ENCODE data around the gene MACO1.

Gene MACO1

GRCh38 chr1:25473653-25474225 lies 43.0 kb downstream of the MACO1 start:
- no peak overlapping the region for H3K4me3 ChIP-seq (ENCODE audit: low read depth, low read length)
- no peak overlapping the region for H3K27ac ChIP-seq
- no peak for TF ChIP-seq CTCF (IDR thresholded peaks at IDR 0.05; ENCODE audit: low read depth, low read length, missing control alignments)

GRCh38 chr1:25474439-25475047 lies 43.8 kb downstream of the MACO1 start:
- H3K4me3 ChIP-seq (ENCODE audit: low read depth, low read length), result no peak overlapping the region
- no peaks in the 10 kb centered on the region for H3K36me3 ChIP-seq (replicated peaks)
- DNase-seq, result no peak
- no peaks in the 10 kb centered on the region for H3K27me3 ChIP-seq (replicated peaks)
- no peak for TF ChIP-seq CTCF (IDR thresholded peaks at IDR 0.05; ENCODE audit: low read depth, low read length, missing control alignments)
- no peak overlapping the region for H3K27ac ChIP-seq
- in situ Hi-C loops (cut with HindIII; ENCODE audit: low pct_ligation_motif_present, low sequenced_read_pairs), result no loop called here

More at GRCh38 chr1:25473653-25474225, 43.0 kb downstream of the MACO1 start:
- Histone ChIP-seq H3K36me3 (replicated peaks) (no peaks in the 10 kb centered on the region), H3K27me3 (replicated peaks) (no peaks in the 10 kb centered on the region)
- in situ Hi-C loops (cut with HindIII; ENCODE audit: low pct_ligation_motif_present, low sequenced_read_pairs), result no loop called here
- DNase-seq, result no peak

GRCh38 chr1:25476186-25477097 lies 45.7 kb downstream of the MACO1 start:
- Histone ChIP-seq H3K27ac (no peak overlapping the region), H3K27me3 (replicated peaks) (no peaks in the 10 kb centered on the region), H3K4me3 (ENCODE audit: low read depth, low read length) (no peak overlapping the region), H3K36me3 (replicated peaks) (no peaks in the 10 kb centered on the region)
- TF ChIP-seq CTCF (IDR thresholded peaks at IDR 0.05; ENCODE audit: low read depth, low read length, missing control alignments), result no peak
- DNase-seq, result no peak
- in situ Hi-C loops (cut with HindIII; ENCODE audit: low pct_ligation_motif_present, low sequenced_read_pairs), result no loop called here

- no peak for DNase-seq
- Histone ChIP-seq H3K27me3 (replicated peaks) (no peaks in the 10 kb centered on the region), H3K36me3 (replicated peaks) (no peaks in the 10 kb centered on the region), H3K27ac (no peak overlapping the region), H3K4me3 (ENCODE audit: low read depth, low read length) (no peak overlapping the region)
- TF ChIP-seq CTCF (IDR thresholded peaks at IDR 0.05; ENCODE audit: low read depth, low read length, missing control alignments), result no peak
- in situ Hi-C loops (cut with HindIII; ENCODE audit: low pct_ligation_motif_present, low sequenced_read_pairs), result no loop called here
Measured at GRCh38 chr1:25477448-25478034, 46.8 kb downstream of the MACO1 start.

GRCh38 chr1:25478633-25479032 lies 47.9 kb downstream of the MACO1 start:
- no peak for TF ChIP-seq CTCF (IDR thresholded peaks at IDR 0.05; ENCODE audit: low read depth, low read length, missing control alignments)
- Histone ChIP-seq H3K27me3 (replicated peaks) (no peaks in the 10 kb centered on the region), H3K36me3 (replicated peaks) (no peaks in the 10 kb centered on the region), H3K27ac (no peak overlapping the region), H3K4me3 (ENCODE audit: low read depth, low read length) (no peak overlapping the region)
- in situ Hi-C loops (cut with HindIII; ENCODE audit: low pct_ligation_motif_present, low sequenced_read_pairs), result no loop called here
- DNase-seq, result no peak
